HepG2 (cell line): ENCODE data around the gene PBX4. TPM values are rescaled to one million over a fixed set of nuclear protein-coding genes. Genes with fewer than 3 reads are reported as not detected.

Source experiments
- ATAC-seq: fragments of 200-7000 bp; cut with Tn5 transposase; 3 replicates; pipeline ENCODE4 v1.9.1; 2020; ENCODE audit warnings: mild to moderate bottlenecking, moderate library complexity
- BruUV-seq: library from RNA; stranded (reverse); fragments of 400-500 nt; replicated peaks from 2 replicates; lab custom pipeline; 2021; lab: Mats Ljungman, UMichigan
- CTCF ChIA-PET: fragments of 300-600 bp; formaldehyde crosslinking; extraction: SDS; loops from one replicate; lab custom pipeline; 2021; ENCODE audit warnings: low total read pairs, inconsistent platforms, low intra/inter-chr PET ratio; lab: Yijun Ruan, JAX
- POLR2A ChIA-PET: fragments of 350-600 bp; sonication (Branson Sonifier 250); formaldehyde crosslinking; loops from one replicate; lab custom pipeline; 2020; ENCODE audit warnings: antibody characterized with exemption, inconsistent platforms; lab: Yijun Ruan, JAX
- DNase-seq: peaks from one replicate; pipeline ENCODE4 v3.0.0-alpha.2; 2015; ENCODE audit warnings: low spot score
- FAIRE-seq: peaks from 3 replicates; lab custom pipeline; 2011; peaks lifted over from hg19 to GRCh38; lab: Jason Lieb, UNC
- H2AFZ ChIP-seq: one replicate; pipeline ENCODE4 v1.6.1; 2011; ENCODE audit warnings: low read length, inconsistent platforms
- H3K27ac ChIP-seq: fragments of 300-600 bp; 3 replicates; pipeline ENCODE4 v1.8.0; 2011; ENCODE audit warnings: mixed run types, mild to moderate bottlenecking, mixed read lengths, low read length, inconsistent platforms; ENCODE audit not compliant: insufficient read depth; ENCODE audit errors: extremely low read length
- H3K27me3 ChIP-seq, 2 experiments: fragments of 200-600 bp in 1 of 2; 2 replicates in 1 of 2; 3 replicates in 1 of 2; pipeline versions ENCODE4 v1.6.0 to v1.8.0; 2011; ENCODE audit warnings: low read length in 2 of 2, mild to moderate bottlenecking in 2 of 2, moderate library complexity in 2 of 2, inconsistent platforms in 1 of 2; ENCODE audit not compliant: insufficient read depth in 2 of 2, control insufficient read depth in 1 of 2
- H3K36me3 ChIP-seq, 2 experiments: fragments of 200-600 bp in 1 of 2; replicated peaks in 1 of 2; 2 replicates in 1 of 2; 3 replicates in 1 of 2; pipeline versions ENCODE4 v1.5.1 to v1.8.0; 2011; ENCODE audit warnings: low read length in 2 of 2, inconsistent platforms in 1 of 2; ENCODE audit not compliant: insufficient read depth in 2 of 2, control insufficient read depth in 1 of 2
- H3K4me1 ChIP-seq: 2 replicates; pipeline ENCODE4 v1.5.1; 2012; ENCODE audit warnings: low read length, inconsistent platforms; ENCODE audit not compliant: insufficient read depth
- H3K4me2 ChIP-seq: 2 replicates; pipeline ENCODE4 v1.6.0; 2011; ENCODE audit warnings: low read depth, low read length, inconsistent platforms
- H3K4me3 ChIP-seq, 3 experiments: fragments of 200-600 bp in 1 of 3; sonication (generic), shearing (Covaris generic) in 1 of 3; replicated peaks in 1 of 3; 2 replicates each; pipeline ENCODE4 v1.5.1; 2011 to 2016; ENCODE audit warnings: low read length in 3 of 3, inconsistent platforms in 2 of 3, low read depth in 2 of 3, mild to moderate bottlenecking in 2 of 3, control low read depth in 1 of 3, mixed read lengths in 1 of 3; ENCODE audit not compliant: insufficient read depth in 1 of 3
- H3K79me2 ChIP-seq: one replicate; pipeline ENCODE4 v1.6.1; 2011; ENCODE audit warnings: low read length, inconsistent platforms; ENCODE audit not compliant: insufficient read depth
- H3K9ac ChIP-seq: 2 replicates; pipeline ENCODE4 v1.6.0; 2011; ENCODE audit warnings: mild to moderate bottlenecking, low read depth, low read length, inconsistent platforms; ENCODE audit not compliant: insufficient read depth
- H3K9me3 ChIP-seq: 2 replicates; pipeline ENCODE4 v1.5.1; 2012; ENCODE audit warnings: mild to moderate bottlenecking, low read length
- H4K20me1 ChIP-seq: 2 replicates; pipeline ENCODE4 v1.6.0; 2011; ENCODE audit warnings: inconsistent platforms, mild to moderate bottlenecking, low read length, moderate library complexity; ENCODE audit not compliant: insufficient read depth
- ETV6 ChIP-seq: sonication (generic); formaldehyde crosslinking; conservative IDR thresholded peaks from 2 replicates; pipeline ENCODE4 v1.4.0; 2020; ENCODE audit warnings: missing genetic modification reagents
- JUND ChIP-seq: sonication (generic); formaldehyde crosslinking; IDR thresholded peaks from 2 replicates; pipeline ENCODE4 v1.8.0; 2022; ENCODE audit warnings: mild to moderate bottlenecking, missing genetic modification reagents
- MAFF ChIP-seq: IDR thresholded peaks from 2 replicates; pipeline ENCODE4 v1.6.1; 2011; ENCODE audit warnings: low read depth, low read length, improper control_type of control experiment
- NCOA2 ChIP-seq: sonication (generic); formaldehyde crosslinking; IDR thresholded peaks from 2 replicates; pipeline ENCODE4 v1.8.0; 2022; ENCODE audit warnings: inconsistent platforms
- PCBP2 ChIP-seq: fragments of 200-400 bp; formaldehyde crosslinking; optimal IDR thresholded peaks from 2 replicates; pipeline ENCODE3; 2018; ENCODE audit warnings: low read length, low read depth; ENCODE audit not compliant: poor library complexity, severe bottlenecking
- RAD21 ChIP-seq: fragments of 450-650 bp; formaldehyde crosslinking; IDR thresholded peaks from 2 replicates; pipeline ENCODE4 v1.5.0; 2020; ENCODE audit warnings: mild to moderate bottlenecking
- THAP7 ChIP-seq: sonication (generic); formaldehyde crosslinking; IDR thresholded peaks from 2 replicates; pipeline ENCODE4 v1.8.1; 2023; ENCODE audit warnings: mild to moderate bottlenecking, missing genetic modification reagents
- ZC3H4 ChIP-seq: sonication (generic); formaldehyde crosslinking; IDR thresholded peaks from 2 replicates; pipeline ENCODE4 v1.4.0; 2020; ENCODE audit warnings: missing genetic modification reagents, borderline replicate concordance
- WGBS: methylation state at CpG from one replicate; pipeline ENCODE4 v1.1.6; 2017; ENCODE audit warnings: low lambda C conversion rate; 5-methylcytosine and 5-hydroxymethylcytosine counted together
- in situ Hi-C: cut with HindIII; loops from 2 replicates; pipeline ENCODE4 v1.10.0; 2017; ENCODE audit warnings: low pct_unique_long_range_greater_than_20kb; ENCODE audit not compliant: extremely low pct_ligation_motif_present
- intact Hi-C: fragments of 100-400 bp; cut with micrococcal nuclease; formaldehyde crosslinking; loops from one replicate; pipeline ENCODE4 v1.10.0; 2022; ENCODE audit not compliant: unreplicated experiment
- polyA plus RNA-seq, 8 experiments: library from polyadenylated mRNA; depleted of rRNA in 3 of 8; stranded (reverse) in 7 of 8; unstranded in 1 of 8; fragments of >200 nt; fragmentation: Illumina TruSeq in 4 of 8; extraction: Trizol in 4 of 8; gene quantifications; 2 replicates each; pipeline versions ENCODE4 v1.2.1 to v1.2.3, GENCODE V29; 2011 to 2016; ENCODE audit warnings: low read depth in 4 of 8, missing spikeins in 1 of 8, mixed read lengths in 1 of 8; ENCODE audit not compliant: insufficient read depth in 1 of 8
- total RNA-seq, 5 experiments: library from RNA; depleted of rRNA; stranded (reverse); fragments of >200 nt; fragmentation: Illumina TruSeq; extraction: Trizol; gene quantifications; 2 replicates each; pipeline ENCODE4 v1.2.3, GENCODE V29; 2016; ENCODE audit warnings: low read depth in 1 of 5
- TF ChIP-seq, protein P1 (sequence below): IDR thresholded peaks from 2 replicates; pipeline ENCODE4 v1.6.1; 2016; ENCODE audit warnings: low read depth, control low read depth
- TF ChIP-seq, protein P2 (sequence below): sonication (generic); formaldehyde crosslinking; IDR thresholded peaks from 2 replicates; pipeline ENCODE4 v1.8.1; 2023; ENCODE audit warnings: missing genetic modification reagents, inconsistent platforms, borderline replicate concordance

PBX4 gene
- total and polyA plus RNA-seq, 2 of the 13 experiments (the other 11 are each of a cell fraction or from before 2014, with no cell fraction given): not detected

DNA sequence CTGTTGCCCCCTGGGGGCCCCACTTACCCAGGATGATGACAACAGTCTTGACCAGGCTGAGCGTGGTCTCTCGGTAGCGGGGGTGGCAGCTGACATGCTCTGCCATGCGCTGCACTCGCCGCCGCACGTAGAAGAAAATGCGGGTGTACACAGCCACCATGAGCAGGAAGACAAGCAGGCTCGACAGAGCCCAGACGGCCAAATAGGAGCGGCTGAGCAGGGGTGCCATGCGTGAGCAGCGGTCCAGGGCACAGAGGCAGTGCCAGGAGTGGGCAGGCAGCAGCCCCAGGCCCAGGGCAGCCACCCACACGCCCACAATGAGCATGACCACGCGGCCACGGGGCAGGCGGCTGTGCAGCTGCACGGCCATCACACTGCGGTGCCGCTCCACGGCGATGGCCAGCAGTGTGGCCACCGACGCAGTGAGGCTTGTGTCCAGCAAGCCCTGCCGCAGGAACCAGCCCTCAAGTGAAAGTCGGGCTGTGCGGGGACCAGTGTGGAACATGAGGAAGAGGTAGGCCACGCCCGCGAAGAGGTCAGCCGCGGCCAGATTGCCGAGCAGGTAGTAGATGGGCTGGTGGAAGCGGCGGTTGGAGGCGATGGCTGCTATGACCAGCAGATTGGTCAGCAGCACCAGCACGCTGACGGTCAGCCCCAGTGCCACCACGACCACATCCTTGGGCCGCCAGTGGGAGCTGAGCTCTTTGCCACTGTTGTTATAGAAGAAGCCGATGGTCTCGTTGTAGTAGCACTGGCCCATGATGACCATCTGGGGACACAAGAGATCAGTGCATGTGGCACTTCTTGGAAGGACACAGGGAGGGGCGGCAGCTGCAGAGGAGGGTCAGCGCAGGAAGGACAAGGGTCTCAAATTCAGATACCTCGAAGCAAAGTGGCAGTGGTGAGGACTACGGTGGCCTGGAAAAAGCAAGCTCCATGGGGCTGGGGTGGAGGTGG lies 8.3 kb upstream of the PBX4 start:
- H3K27ac ChIP-seq: no peak overlapping the region
- H3K4me1 ChIP-seq: no peaks in the 10 kb centered on the region
- H3K79me2 ChIP-seq: no peaks in the 10 kb centered on the region
- intact Hi-C loops (no loop called here), in situ Hi-C loops (no loop called here)
- no peak overlapping the region for H3K4me2 ChIP-seq
- H3K9me3 ChIP-seq: no peaks in the 10 kb centered on the region
- FAIRE-seq (no peak), ATAC-seq (no peak; the same call in 2 of the 3 replicates), DNase-seq (no peak)
- no peak overlapping the region for H3K9ac ChIP-seq
- ChIA-PET CTCF (no interaction called here), POLR2A (no interaction called here)
- H3K36me3 ChIP-seq: no peaks in the 10 kb centered on the region
- WGBS: 85% methylated on average over 32 of the region's 48 CpGs
- TF ChIP-seq RAD21 (CRISPR knock-in tag) (no peak), PCBP2 (no peak), THAP7 (CRISPR knock-in tag) (no peak), ETV6 (CRISPR knock-in tag) (no peak), MAFF (no peak), ZC3H4 (no peak), JUND (no peak), NCOA2 (CRISPR knock-in tag) (no peak)
- TF ChIP-seq, protein P1, sequence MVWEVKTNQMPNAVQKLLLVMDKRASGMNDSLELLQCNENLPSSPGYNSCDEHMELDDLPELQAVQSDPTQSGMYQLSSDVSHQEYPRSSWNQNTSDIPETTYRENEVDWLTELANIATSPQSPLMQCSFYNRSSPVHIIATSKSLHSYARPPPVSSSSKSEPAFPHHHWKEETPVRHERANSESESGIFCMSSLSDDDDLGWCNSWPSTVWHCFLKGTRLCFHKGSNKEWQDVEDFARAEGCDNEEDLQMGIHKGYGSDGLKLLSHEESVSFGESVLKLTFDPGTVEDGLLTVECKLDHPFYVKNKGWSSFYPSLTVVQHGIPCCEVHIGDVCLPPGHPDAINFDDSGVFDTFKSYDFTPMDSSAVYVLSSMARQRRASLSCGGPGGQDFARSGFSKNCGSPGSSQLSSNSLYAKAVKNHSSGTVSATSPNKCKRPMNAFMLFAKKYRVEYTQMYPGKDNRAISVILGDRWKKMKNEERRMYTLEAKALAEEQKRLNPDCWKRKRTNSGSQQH (CRISPR knock-in tag): no peak
- TF ChIP-seq, protein P2, sequence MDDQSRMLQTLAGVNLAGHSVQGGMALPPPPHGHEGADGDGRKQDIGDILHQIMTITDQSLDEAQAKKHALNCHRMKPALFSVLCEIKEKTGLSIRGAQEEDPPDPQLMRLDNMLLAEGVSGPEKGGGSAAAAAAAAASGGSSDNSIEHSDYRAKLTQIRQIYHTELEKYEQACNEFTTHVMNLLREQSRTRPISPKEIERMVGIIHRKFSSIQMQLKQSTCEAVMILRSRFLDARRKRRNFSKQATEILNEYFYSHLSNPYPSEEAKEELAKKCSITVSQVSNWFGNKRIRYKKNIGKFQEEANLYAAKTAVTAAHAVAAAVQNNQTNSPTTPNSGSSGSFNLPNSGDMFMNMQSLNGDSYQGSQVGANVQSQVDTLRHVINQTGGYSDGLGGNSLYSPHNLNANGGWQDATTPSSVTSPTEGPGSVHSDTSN (CRISPR knock-in tag): no peak
- BruUV-seq: no TSS peak
- H3K27me3 ChIP-seq: no peaks in the 10 kb centered on the region; a peak in 1 of 5 replicates
- H2AFZ ChIP-seq: no peak overlapping the region
- H3K4me3 ChIP-seq: no peak overlapping the region
- H4K20me1 ChIP-seq: no peaks in the 10 kb centered on the region
